AG10803 (cell line): ENCODE measurements around the gene TANGO2.

Experiments
- DNase-seq: peaks from one replicate; pipeline ENCODE4 v3.0.0; 2010; ENCODE audit warnings: low read depth
- H3K4me3 ChIP-seq: 2 replicates; pipeline ENCODE4 v1.5.1; 2011; ENCODE audit warnings: mild to moderate bottlenecking, low read length, control low read depth
- CTCF ChIP-seq: conservative IDR thresholded peaks from 2 replicates; pipeline ENCODE4 v1.5.1; 2011; ENCODE audit warnings: mild to moderate bottlenecking, low read length, control low read depth, inconsistent platforms

TANGO2 gene

GRCh38 chr22:20004464-20004863, 16.4 kb upstream of the TANGO2 start:
- no peak for TF ChIP-seq CTCF

GRCh38 chr22:20008221-20008995, 12.5 kb upstream of the TANGO2 start:
- DNase-seq = no peak
- H3K4me3 ChIP-seq = no peak overlapping the region
- TF ChIP-seq CTCF = no peak

More at GRCh38 chr22:20004464-20004863, 16.4 kb upstream of the TANGO2 start:
- DNase-seq = no peak
- H3K4me3 ChIP-seq = no peak overlapping the region

GRCh38 chr22:20009018-20009491, 11.9 kb upstream of the TANGO2 start:
- H3K4me3 ChIP-seq = no peak overlapping the region
- no peak for DNase-seq

GRCh38 chr22:20009582-20010306, 11.2 kb upstream of the TANGO2 start:
- no peak for DNase-seq
- TF ChIP-seq CTCF = no peak
- H3K4me3 ChIP-seq = no peak overlapping the region

More at GRCh38 chr22:20009018-20009491, 11.9 kb upstream of the TANGO2 start:
- no peak for TF ChIP-seq CTCF

GRCh38 chr22:20010307-20011122, 10.4 kb upstream of the TANGO2 start:
- TF ChIP-seq CTCF = no peak
- DNase-seq = no peak
- H3K4me3 ChIP-seq = no peak overlapping the region

- DNase-seq = no peak
- H3K4me3 ChIP-seq = no peak overlapping the region
- TF ChIP-seq CTCF = no peak
Observed at GRCh38 chr22:20011123-20011992, 9.6 kb upstream of the TANGO2 start.
